Measurements from ENCODE around the gene KLK2.

The KLK2 gene

DNA sequence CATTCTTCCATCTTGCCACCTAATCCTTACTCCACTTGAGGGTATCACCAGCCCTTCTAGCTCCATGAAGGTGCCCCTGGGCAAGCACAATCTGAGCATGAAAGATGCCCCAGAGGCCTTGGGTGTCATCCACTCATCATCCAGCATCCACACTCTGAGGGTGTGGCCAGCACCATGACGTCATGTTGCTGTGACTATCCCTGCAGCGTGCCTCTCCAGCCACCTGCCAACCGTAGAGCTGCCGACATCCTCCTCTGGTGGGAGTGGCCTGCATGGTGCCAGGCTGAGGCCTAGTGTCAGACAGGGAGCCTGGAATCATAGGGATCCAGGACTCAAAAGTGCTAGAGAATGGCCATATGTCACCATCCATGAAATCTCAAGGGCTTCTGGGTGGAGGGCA, 21.6 kb upstream of the KLK2 start:
- no peak for DNase-seq

GRCh38 chr19:50854636-50855410, 18.4 kb upstream of the KLK2 start, which contains the start of gene KLK3:
Gene KLK3 (plus strand): TSS chr19:50854915. CDS start chr19:50854956, 41 bp downstream.
- DNase-seq: no peak

DNA sequence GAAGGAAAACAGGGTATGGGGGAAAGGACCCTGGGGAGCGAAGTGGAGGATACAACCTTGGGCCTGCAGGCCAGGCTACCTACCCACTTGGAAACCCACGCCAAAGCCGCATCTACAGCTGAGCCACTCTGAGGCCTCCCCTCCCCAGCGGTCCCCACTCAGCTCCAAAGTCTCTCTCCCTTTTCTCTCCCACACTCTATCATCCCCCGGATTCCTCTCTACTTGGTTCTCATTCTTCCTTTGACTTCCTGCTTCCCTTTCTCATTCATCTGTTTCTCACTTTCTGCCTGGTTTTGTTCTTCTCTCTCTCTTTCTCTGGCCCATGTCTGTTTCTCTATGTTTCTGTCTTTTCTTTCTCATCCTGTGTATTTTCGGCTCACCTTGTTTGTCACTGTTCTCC, 15.9 kb upstream of the KLK2 start:
- DNase-seq: no peak

DNA sequence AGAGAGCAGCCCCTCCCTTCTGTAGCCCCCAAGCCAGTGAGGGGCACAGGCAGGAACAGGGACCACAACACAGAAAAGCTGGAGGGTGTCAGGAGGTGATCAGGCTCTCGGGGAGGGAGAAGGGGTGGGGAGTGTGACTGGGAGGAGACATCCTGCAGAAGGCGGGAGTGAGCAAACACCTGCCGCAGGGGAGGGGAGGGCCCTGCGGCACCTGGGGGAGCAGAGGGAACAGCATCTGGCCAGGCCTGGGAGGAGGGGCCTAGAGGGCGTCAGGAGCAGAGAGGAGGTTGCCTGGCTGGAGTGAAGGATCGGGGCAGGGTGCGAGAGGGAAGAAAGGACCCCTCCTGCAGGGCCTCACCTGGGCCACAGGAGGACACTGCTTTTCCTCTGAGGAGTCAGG, 14.4 kb upstream of the KLK2 start:
- no peak for DNase-seq

- no peak for DNase-seq
These were observed 13.4 kb upstream of the KLK2 start for GRCh38 chr19:50859849-50860248.

DNA sequence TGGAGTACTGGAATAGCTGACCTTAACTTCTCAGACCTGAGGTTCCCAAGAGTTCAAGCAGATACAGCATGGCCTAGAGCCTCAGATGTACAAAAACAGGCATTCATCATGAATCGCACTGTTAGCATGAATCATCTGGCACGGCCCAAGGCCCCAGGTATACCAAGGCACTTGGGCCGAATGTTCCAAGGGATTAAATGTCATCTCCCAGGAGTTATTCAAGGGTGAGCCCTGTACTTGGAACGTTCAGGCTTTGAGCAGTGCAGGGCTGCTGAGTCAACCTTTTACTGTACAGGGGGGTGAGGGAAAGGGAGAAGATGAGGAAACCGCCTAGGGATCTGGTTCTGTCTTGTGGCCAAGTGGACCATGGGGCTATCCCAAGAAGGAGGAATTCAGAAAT, 12.2 kb upstream of the KLK2 start:
- DNase-seq: no peak

- DNase-seq: no peak
These were observed 11.5 kb upstream of the KLK2 start for GRCh38 chr19:50861496-50862286.

DNA sequence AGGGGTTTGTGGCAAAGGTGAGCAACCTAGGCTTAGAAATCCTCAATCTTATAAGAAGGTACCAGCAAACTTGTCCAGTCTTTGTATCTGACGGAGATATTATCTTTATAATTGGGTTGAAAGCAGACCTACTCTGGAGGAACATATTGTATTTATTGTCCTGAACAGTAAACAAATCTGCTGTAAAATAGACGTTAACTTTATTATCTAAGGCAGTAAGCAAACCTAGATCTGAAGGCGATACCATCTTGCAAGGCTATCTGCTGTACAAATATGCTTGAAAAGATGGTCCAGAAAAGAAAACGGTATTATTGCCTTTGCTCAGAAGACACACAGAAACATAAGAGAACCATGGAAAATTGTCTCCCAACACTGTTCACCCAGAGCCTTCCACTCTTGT, 3.8 kb upstream of the KLK2 start:
- DNase-seq: no peak

DNA sequence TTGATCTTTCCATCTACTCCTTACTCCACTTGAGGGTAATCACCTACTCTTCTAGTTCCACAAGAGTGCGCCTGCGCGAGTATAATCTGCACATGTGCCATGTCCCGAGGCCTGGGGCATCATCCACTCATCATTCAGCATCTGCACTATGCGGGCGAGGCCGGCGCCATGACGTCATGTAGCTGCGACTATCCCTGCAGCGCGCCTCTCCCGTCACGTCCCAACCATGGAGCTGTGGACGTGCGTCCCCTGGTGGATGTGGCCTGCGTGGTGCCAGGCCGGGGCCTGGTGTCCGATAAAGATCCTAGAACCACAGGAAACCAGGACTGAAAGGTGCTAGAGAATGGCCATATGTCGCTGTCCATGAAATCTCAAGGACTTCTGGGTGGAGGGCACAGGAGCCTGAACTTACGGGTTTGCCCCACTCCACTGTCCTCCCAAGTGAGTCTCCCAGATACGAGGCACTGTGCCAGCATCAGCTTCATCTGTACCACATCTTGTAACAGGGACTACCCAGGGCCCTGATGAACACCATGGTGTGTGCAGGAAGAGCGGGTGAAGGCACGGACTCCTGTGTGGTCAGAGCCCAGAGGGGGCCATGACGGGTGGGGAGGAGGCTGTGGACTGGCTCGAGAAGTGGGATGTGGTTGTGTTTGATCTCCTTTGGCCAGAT, 2.7 kb upstream of the KLK2 start:
- DNase-seq: peak in 1 of 2 experiments; percentile 5

DNA sequence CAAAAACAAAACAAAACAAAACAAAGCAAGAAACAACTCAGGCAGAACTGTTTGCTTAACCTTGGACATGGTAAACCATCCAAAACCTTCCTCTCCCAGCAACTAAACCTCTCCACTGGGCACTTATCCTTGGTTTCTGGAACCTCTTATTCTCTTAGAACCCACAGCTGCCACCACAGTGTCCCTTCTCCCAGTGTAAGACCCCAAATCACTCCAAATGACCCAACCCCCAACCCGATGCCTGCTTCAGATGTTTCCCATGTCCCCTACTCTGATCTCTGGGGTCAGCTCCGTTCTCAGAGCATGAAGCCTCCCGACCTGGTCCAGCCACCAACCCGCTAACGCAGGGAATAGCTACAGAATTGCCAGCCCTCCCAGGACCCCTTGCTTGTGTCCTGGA, 972 bp downstream of the KLK2 start:
- no peak for DNase-seq

DNA sequence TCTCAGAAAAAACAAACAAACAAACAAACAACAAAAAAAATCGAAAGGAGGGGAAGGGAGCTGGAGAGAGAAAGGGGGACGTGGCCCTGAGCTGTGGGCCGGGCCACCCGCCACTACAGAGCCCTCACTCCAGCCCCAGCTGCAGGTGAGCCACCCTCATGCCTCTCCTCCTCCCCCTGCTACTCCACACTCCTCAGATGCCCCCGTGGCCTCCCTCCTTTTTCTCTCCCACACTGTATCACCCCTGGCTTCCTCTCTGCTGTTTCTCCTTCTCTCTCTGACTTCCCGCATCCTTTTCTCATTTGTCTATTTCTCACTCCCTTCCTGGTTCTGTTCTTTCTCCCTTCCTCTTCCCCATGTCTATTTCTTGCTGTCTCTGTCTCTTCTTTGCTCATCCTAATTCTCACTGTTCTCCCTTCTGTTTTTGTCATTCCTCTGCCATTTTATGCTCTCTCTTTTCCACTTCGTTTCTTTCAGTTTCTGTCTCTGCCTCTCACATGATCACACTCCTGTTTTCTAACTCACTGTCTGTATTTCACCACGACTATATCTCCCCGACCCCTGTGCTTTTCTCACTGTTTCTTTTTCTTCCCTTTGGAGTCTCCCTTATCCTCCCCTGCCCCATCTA, 2.7 kb downstream of the KLK2 start:
- no peak for DNase-seq

DNA sequence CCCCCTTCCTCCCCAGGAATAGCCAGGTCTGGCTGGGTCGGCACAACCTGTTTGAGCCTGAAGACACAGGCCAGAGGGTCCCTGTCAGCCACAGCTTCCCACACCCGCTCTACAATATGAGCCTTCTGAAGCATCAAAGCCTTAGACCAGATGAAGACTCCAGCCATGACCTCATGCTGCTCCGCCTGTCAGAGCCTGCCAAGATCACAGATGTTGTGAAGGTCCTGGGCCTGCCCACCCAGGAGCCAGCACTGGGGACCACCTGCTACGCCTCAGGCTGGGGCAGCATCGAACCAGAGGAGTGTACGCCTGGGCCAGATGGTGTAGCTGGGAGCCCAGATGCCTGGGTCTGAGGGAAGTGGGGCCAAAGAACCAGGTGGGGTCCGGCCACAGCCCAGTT, 3.2 kb downstream of the KLK2 start:
- DNase-seq: no peak

- no peak for DNase-seq
These were observed 4.1 kb downstream of the KLK2 start for GRCh38 chr19:50877338-50877737.

- DNase-seq: no peak
These were observed 5.6 kb downstream of the KLK2 start for GRCh38 chr19:50878851-50879250.

DNA sequence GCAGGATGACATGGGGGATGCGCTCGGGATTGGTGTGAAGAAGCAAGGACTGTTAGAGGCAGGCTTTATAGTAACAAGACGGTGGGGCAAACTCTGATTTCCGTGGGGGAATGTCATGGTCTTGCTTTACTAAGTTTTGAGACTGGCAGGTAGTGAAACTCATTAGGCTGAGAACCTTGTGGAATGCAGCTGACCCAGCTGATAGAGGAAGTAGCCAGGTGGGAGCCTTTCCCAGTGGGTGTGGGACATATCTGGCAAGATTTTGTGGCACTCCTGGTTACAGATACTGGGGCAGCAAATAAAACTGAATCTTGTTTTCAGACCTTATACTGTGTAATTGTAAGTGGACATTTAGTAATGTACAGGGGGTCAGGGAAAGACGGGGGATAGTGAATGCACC, 7.0 kb downstream of the KLK2 start:
- no peak for DNase-seq

DNA sequence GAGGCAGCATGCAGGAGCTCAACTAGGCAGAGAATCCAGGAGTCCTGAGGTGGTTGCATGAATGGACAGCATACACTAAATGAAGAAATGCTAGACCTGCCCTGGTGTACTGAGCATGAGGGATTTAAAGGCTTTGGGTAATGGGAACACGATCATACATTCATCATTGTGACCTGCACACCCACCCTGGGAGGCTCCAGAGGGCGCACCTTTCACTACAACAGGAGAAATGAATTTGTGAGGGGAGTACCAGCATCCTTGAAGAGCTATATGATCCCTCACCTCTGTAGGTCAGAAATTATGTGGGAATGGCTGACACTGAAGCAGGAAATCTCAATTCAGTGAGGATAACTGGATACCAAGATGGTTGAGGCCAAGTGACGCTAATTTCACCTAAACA, 8.9 kb downstream of the KLK2 start:
- no peak for DNase-seq

- no peak for DNase-seq
These were observed 16.4 kb downstream of the KLK2 start for GRCh38 chr19:50889638-50890037.

DNA sequence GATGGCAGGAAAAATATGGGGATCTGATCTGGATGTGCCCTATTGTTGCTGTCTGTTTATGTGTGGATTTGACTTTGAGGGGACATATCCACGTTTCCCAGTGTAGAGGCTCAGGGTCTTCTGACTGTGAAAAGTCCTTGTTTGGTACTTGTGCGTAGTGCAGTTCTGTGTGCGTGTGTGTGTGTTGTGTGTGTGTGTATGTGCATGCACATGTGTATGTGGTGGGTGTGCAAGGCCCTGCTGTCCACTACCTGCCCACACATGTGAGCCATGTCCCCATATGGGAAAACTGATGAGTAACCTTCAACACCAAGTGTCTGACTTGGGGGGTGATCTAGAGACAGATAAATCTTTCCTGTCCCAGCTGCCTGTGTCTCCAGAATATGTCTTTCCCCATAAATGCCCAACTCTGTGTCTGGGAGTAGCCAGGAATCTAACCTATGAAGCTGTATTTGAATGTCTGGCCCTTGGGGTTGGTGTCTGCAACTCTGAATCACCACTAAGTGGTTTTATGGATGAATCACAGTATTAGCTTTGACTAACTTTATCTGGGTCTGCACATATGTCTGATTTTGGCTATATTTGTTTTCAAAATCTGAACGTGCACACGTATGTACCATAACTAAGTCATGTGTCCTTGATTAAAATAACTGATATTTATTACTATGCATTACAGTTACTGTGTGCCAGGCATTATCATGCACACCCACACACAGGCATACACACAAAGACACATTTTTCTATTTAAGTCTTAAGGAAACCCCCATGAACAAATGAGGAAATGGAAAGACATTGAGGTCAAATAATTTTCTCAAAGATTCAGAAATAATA, 17.4 kb downstream of the KLK2 start:
- DNase-seq: no peak

DNA sequence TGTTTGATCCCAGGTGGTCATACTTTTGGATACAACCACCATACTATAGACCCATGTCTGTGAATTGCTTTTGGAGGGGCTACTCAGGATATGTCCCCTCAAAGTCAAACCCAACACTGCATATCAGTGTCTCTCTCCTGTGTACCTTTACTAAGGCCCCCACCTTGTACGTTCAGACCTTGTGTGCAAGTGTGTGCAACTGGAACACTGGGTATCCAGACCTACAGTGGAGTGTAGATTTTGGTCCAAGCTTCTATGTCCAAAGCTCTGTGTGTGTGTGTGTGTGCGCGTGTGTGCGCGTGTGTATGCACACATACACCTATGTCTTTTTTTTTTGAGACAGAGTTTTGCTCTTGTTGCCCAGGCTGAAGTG, 18.0 kb downstream of the KLK2 start:
- DNase-seq: no peak

GRCh38 chr19:50893047-50893736, 20.0 kb downstream of the KLK2 start:
- DNase-seq: no peak

DNA sequence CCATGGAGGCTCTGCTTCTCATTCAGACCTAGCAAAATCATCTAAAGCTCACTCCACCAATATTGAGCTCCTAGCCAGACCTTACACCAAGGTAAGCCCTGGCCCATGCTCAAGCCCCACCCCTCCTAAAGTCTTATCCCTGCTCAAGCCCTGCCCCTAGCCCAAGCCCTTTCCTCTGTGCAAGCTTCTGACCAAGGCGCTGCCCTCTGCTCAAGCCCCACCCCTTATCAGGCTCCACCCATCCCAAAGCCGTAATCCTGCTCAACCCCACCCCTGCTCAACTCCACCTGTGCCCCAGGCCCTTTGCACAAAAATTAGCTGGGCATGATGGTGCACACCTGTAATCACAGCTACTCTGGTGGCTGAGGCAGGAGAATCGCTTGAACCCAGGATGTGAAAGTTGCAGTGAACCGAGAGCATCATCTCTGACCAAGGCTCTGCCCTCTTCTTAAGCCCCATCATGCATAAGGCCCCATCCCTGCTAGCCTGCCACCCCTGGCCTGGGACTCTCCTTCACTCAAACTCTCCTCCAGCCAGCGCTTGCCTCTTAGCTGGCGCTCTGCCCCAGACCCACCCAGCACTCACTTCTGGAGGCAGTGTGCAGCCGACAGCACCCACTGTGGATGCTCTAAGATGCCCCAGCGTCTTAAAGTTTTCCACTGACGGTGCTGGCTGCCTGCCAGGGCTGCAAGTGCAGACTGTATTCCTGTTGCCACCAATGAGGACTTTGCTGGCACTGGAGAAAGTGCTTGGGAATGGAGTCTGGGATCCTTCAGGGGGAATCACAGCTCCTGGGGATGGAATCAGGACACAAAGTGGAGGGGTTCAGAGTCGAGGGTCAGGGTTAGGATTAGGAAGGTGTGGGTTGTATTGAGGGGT, 21.5 kb downstream of the KLK2 start:
- no peak for DNase-seq

All from stimulated activated CD4-positive, alpha-beta T cell treated with anti-CD3 and anti-CD28 coated beads, Interleukin-4, amount 100 ng/mL, for 4 hours (primary cell).